IgD-negative memory B cell (primary cell): Measurements from ENCODE around the gene TSPAN15. TPM values are rescaled to one million over a fixed set of nuclear protein-coding genes. Genes with fewer than 3 reads are reported as not detected.

Experiments used
- H3K27ac Mint-ChIP-seq, 3 donors: one replicate each; pipeline ENCODE4 v1.8.0; 2020 to 2022; ENCODE audit warnings: mild to moderate bottlenecking in 3 of 3, mixed read lengths in 3 of 3, moderate library complexity in 1 of 3
- H3K27me3 Mint-ChIP-seq: one replicate; pipeline ENCODE4 v1.8.0; 2021; ENCODE audit warnings: mixed read lengths
- H3K36me3 Mint-ChIP-seq: one replicate; pipeline ENCODE4 v1.8.0; 2020; ENCODE audit warnings: mild to moderate bottlenecking, mixed read lengths
- H3K4me1 Mint-ChIP-seq, 3 donors: one replicate each; pipeline ENCODE4 v1.8.0; 2020 to 2022; ENCODE audit warnings: mixed read lengths in 3 of 3, mild to moderate bottlenecking in 1 of 3
- H3K4me3 Mint-ChIP-seq, 4 donors: one replicate each; pipeline ENCODE4 v1.8.0; 2020 to 2022; ENCODE audit warnings: mild to moderate bottlenecking in 4 of 4, mixed read lengths in 4 of 4, moderate library complexity in 3 of 4
- H3K9me3 Mint-ChIP-seq, 3 donors: one replicate each; pipeline ENCODE4 v1.8.0; 2020 to 2021; ENCODE audit warnings: mixed read lengths in 3 of 3, mild to moderate bottlenecking in 1 of 3
- polyA plus RNA-seq: library from polyadenylated mRNA; unstranded; fragments of 300-500 nt; fragmentation: Illumina TruSeq; gene quantifications from one replicate; pipeline ENCODE4 v1.2.3, GENCODE V29; 2021

The TSPAN15 gene
- polyA plus RNA-seq, 1 donor from 2014 or later = not detected

GRCh38 chr10:69489506-69490090, 38.3 kb downstream of the TSPAN15 start:
- H3K9me3 Mint-ChIP-seq = peaks cover 8 to 12% (median 11%) of the 10 kb centered on the region in 3 donors
- H3K4me1 Mint-ChIP-seq = no peaks in the 10 kb centered on the region
- peak overlapping the region in 1 of 4 donors; percentile 5 for H3K4me3 Mint-ChIP-seq
- peaks cover 9% of the 10 kb centered on the region for H3K27me3 Mint-ChIP-seq
- H3K36me3 Mint-ChIP-seq = peaks cover 2% of the 10 kb centered on the region
- no peak overlapping the region for H3K27ac Mint-ChIP-seq

GRCh38 chr10:69490876-69491275, 39.6 kb downstream of the TSPAN15 start:
- H3K27me3 Mint-ChIP-seq = peaks cover 3% of the 10 kb centered on the region
- no peaks in the 10 kb centered on the region for H3K4me1 Mint-ChIP-seq
- peaks cover 8 to 12% (median 11%) of the 10 kb centered on the region in 3 donors for H3K9me3 Mint-ChIP-seq
- peaks cover 2% of the 10 kb centered on the region for H3K36me3 Mint-ChIP-seq
- H3K4me3 Mint-ChIP-seq = no peak overlapping the region
- H3K27ac Mint-ChIP-seq = no peak overlapping the region

GRCh38 chr10:69491611-69492010, 40.3 kb downstream of the TSPAN15 start:
- H3K4me3 Mint-ChIP-seq = no peak overlapping the region
- no peaks in the 10 kb centered on the region for H3K4me1 Mint-ChIP-seq
- H3K36me3 Mint-ChIP-seq = peaks cover 2% of the 10 kb centered on the region
- no peak overlapping the region for H3K27ac Mint-ChIP-seq
- peaks cover 8 to 12% (median 11%) of the 10 kb centered on the region in 3 donors for H3K9me3 Mint-ChIP-seq
- peaks cover 3% of the 10 kb centered on the region for H3K27me3 Mint-ChIP-seq

GRCh38 chr10:69492091-69492745, 41.0 kb downstream of the TSPAN15 start:
- no peaks in the 10 kb centered on the region for H3K4me1 Mint-ChIP-seq
- peaks cover 8 to 12% (median 11%) of the 10 kb centered on the region in 3 donors for H3K9me3 Mint-ChIP-seq
- peaks cover 2% of the 10 kb centered on the region for H3K36me3 Mint-ChIP-seq
- H3K27me3 Mint-ChIP-seq = peaks cover 3% of the 10 kb centered on the region
- no peak overlapping the region for H3K4me3 Mint-ChIP-seq
- H3K27ac Mint-ChIP-seq = no peak overlapping the region

DNA sequence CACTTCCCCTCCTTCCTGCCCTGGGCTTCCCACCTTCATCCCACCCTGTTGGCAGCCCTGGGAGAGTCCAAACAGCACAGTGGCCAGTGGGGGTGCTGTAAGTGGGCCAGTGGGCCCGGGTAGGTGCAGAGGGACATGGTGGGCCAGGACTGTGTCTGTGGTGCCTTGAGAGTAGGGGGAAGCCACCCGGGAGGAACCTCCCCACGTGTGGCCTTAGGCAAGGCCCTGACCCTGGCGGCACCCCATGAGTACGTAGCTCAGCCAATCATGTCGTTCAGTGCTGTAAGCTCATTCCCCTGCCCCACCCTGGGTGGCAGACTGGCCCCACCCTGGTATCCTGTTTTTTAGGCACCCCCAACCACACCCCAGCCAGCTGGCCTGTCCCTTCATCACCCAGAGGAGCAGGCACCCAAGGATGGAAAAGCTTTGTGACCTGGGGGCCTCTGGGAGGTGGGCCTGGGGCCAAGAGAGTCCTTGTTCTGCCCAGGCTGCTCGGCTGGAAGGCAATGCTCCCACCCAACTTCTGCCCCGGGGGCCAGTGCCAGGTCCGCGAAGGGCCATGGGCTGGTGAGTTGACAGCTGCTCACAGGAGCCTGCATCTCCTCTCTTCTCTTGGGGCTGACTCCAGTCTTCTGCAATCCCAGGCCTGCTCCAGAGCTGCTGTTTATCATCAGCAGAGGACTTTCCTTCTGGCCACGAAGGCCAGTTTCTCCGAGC, 41.6 kb downstream of the TSPAN15 start:
- Mint-ChIP-seq H3K9me3 (peaks cover 8 to 9% (median 9%) of the 10 kb centered on the region in 3 donors), H3K36me3 (peaks cover 2% of the 10 kb centered on the region), H3K4me1 (no peaks in the 10 kb centered on the region), H3K4me3 (peak overlapping the region in 1 of 4 donors; percentile 58), H3K27ac (no peak overlapping the region), H3K27me3 (peaks cover 3% of the 10 kb centered on the region)

DNA sequence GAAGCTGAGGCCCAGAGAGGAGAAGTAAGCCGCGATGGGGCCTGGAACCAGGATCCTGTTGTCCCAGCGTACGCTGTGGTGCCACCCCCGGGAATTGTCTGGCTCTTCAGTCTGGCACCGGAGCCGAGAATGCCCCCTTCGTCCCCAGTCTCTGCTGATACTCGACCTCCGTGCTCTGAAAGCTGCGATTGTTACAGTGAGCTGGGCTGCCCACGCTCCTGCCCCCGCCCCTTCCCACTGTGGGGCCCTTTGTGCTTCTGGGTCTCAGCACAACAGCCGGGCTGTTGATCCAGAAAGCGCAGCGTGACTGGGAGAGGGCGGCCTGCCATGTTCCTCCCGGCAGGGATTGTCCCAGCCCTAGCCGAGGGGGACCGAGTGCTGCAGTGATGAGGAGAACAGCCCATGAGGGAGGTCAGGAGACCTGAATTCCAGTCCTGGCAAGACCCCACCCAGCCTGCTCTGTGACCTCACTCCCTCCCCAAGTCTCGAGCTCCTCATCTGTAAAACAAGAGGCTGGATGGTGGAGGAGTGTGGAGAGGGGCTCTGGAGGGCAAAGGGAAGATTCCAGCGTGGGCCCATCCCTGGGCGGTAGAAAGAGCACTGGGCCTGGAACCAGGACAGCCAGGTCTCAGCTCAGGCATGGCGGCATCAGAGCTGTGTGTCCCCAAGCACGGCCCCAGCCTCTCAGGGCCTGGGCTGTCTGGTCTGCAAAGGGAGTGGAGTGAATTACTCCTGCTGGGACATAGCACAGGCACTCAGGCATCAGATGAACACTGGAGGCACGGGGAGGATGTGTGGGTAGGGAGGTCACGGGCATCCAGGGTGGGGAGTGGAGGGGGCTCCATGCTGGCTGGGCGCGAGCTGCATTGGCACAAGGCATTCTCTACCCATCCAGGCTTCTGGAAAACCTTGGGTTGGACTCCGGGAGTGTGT, 43.6 kb downstream of the TSPAN15 start:
- Mint-ChIP-seq H3K27me3 (peaks cover 11% of the 10 kb centered on the region), H3K4me1 (no peaks in the 10 kb centered on the region), H3K36me3 (no peaks in the 10 kb centered on the region), H3K4me3 (no peak overlapping the region), H3K27ac (no peak overlapping the region), H3K9me3 (no peaks in the 10 kb centered on the region)

- Mint-ChIP-seq H3K9me3 (no peaks in the 10 kb centered on the region), H3K4me3 (no peak overlapping the region), H3K27ac (no peak overlapping the region), H3K36me3 (no peaks in the 10 kb centered on the region), H3K27me3 (peaks cover 11% of the 10 kb centered on the region), H3K4me1 (no peaks in the 10 kb centered on the region)
Measured at GRCh38 chr10:69495666-69496065, 44.4 kb downstream of the TSPAN15 start.

GRCh38 chr10:69496352-69497230, 45.3 kb downstream of the TSPAN15 start:
- no peaks in the 10 kb centered on the region for H3K4me1 Mint-ChIP-seq
- no peak overlapping the region for H3K27ac Mint-ChIP-seq
- no peak overlapping the region for H3K4me3 Mint-ChIP-seq
- no peaks in the 10 kb centered on the region for H3K9me3 Mint-ChIP-seq
- H3K36me3 Mint-ChIP-seq = no peaks in the 10 kb centered on the region
- H3K27me3 Mint-ChIP-seq = peaks cover 8% of the 10 kb centered on the region

DNA sequence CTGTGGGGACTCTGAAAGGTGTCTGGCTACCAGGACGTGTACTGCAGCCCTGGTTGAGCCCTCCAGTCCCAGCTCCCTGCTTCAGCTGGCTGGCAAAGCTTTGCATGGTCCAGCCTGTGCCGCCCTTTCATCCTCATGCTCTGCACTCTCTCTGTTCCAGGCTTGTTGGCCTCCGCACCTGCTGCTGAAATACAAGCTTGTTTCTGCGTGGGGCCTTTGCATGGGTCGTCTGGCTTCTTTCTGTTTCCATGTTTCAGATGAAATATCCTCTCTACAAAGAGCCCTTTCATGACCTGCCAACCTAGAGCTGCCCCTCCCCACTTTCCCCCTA, 45.9 kb downstream of the TSPAN15 start:
- H3K27me3 Mint-ChIP-seq = peaks cover 8% of the 10 kb centered on the region
- no peaks in the 10 kb centered on the region for H3K9me3 Mint-ChIP-seq
- no peaks in the 10 kb centered on the region for H3K36me3 Mint-ChIP-seq
- no peak overlapping the region for H3K4me3 Mint-ChIP-seq
- H3K4me1 Mint-ChIP-seq = no peaks in the 10 kb centered on the region
- no peak overlapping the region for H3K27ac Mint-ChIP-seq

GRCh38 chr10:69497611-69498390, 46.5 kb downstream of the TSPAN15 start:
- H3K4me1 Mint-ChIP-seq = no peaks in the 10 kb centered on the region
- H3K27me3 Mint-ChIP-seq = peaks cover 8% of the 10 kb centered on the region
- H3K4me3 Mint-ChIP-seq = no peak overlapping the region
- H3K36me3 Mint-ChIP-seq = no peaks in the 10 kb centered on the region
- H3K27ac Mint-ChIP-seq = no peak overlapping the region
- H3K9me3 Mint-ChIP-seq = no peaks in the 10 kb centered on the region

DNA sequence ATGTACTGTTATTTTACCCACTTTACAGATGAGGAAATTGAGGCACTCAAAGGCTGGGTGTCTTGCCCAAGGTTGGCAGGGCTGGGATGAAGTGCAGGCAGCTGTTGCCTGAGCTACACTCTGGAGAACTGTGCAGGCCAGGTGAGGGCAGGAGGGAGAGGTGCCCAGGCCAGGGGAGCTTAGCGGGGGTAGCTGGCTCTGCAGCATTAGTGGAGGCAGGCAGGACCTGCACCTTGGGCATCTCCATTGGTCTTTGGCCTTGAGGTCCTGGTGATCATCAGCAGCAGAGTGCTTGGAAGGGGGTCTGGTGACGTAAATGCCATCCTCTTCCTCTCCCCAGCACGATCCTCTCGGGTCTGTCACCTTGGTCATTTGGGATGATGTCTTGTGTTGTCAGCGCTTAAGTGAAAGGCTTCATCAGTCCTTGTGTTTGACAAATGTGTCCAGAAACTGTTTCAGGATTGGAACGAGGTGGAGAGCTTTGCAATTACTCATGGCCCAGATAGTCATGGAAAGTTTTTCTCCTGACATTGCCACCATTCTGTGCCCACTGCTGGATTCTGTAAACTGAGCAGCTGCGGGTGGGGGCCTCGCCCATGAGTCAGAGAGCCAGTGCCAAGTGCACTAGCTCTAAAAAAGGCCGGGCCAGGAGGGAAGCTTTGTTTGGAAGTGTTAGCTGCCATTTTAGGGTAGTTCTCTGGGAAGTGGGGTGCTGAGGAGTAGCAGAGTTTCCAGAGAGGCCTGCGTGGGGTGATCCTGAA, 47.6 kb downstream of the TSPAN15 start:
- no peak overlapping the region for H3K27ac Mint-ChIP-seq
- no peak overlapping the region for H3K4me3 Mint-ChIP-seq

DNA sequence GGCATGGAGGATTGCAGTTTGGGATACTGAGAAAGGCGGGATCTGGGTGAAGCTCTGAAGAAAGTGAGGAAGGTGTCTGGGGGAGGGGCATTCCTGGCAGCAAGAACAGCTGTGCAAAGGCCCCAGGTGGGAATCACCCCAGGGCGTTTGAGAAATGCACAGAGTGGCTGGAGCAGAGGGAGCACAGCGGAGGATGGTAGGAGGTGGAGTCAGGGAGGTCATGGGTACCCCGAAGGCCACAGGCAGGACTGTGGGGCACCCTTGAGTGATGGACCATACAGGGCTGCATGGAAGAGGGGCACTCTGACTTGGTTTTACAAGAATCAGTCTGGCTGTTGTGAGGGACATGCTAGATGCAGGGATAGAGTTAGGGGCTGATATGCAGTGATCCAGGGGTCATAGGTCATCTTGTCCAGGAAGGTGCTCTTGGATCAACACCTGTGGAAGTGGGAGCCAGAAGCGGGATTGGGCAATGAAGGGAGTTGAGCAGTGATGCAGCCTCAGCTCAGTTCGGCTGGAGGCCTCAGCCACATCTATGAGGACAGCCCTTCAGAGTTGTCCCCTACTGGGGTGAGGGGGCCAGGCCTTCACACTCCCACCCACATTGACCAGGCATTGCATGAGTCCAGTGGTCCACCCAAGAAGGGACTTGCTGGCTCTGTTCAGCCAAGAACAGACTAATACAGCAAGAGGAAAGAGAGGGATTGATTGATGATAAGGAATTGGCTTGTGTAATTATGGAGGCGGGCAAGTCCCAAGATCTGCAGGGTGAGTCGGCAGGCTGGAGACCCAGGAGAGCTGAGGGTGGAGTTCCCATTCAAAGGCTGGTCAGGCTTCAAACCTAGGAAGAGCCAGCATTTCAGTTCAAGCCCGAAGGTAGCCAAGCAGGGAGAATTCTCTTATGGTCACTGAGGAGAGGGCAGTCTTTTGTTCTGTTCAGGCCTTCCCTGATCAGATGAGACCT, 48.7 kb downstream of the TSPAN15 start:
- Mint-ChIP-seq H3K4me1 (no peaks in the 10 kb centered on the region), H3K9me3 (no peaks in the 10 kb centered on the region), H3K27ac (no peak overlapping the region), H3K4me3 (no peak overlapping the region), H3K36me3 (no peaks in the 10 kb centered on the region), H3K27me3 (peaks cover 8% of the 10 kb centered on the region)

More for the DNA sequence above, 47.6 kb downstream of the TSPAN15 start:
- Mint-ChIP-seq H3K4me1 (no peaks in the 10 kb centered on the region), H3K27me3 (peaks cover 8% of the 10 kb centered on the region), H3K9me3 (no peaks in the 10 kb centered on the region), H3K36me3 (no peaks in the 10 kb centered on the region)
